A549 (cell line): ENCODE results near the gene SCO1.

Experiments
- CEBPB ChIP-seq, 2 experiments: fragments of >200 bp in 1 of 2; sonication (Bioruptor Twin) in 1 of 2; formaldehyde crosslinking in 1 of 2; IDR thresholded peaks; 2 replicates each; pipeline ENCODE4 v1.6.1; 2012 to 2016
- CHD4 ChIP-seq: fragments of 200-600 bp; sonication (generic); IDR thresholded peaks from 2 replicates; pipeline ENCODE4 v1.6.1; 2016; ENCODE audit warnings: antibody characterized with exemption, mild to moderate bottlenecking, borderline replicate concordance
- CTCF ChIP-seq: fragments of >200 bp; sonication (Bioruptor Twin); formaldehyde crosslinking; IDR thresholded peaks from 3 replicates; pipeline ENCODE4 v1.5.1; 2016
- JUNB ChIP-seq: fragments of >200 bp; sonication (Bioruptor Twin); formaldehyde crosslinking; IDR thresholded peaks from 2 replicates; pipeline ENCODE4 v1.6.1; 2016
- MAZ ChIP-seq: fragments of 150-350 bp; IDR thresholded peaks from 2 replicates; pipeline ENCODE4 v1.6.1; 2014; ENCODE audit warnings: antibody characterized with exemption, low read depth, low read length, borderline replicate concordance
- MYC ChIP-seq: IDR thresholded peaks from 2 replicates; pipeline ENCODE4 v1.6.1; 2012; ENCODE audit warnings: mild to moderate bottlenecking, inconsistent platforms, low read length, improper control_type of control experiment, borderline replicate concordance
- NR3C1 ChIP-seq: fragments of >200 bp; sonication (Bioruptor Twin); formaldehyde crosslinking; IDR thresholded peaks from 3 replicates; pipeline ENCODE4 v1.6.1; 2017
- POLR2A ChIP-seq: IDR thresholded peaks from 2 replicates; pipeline ENCODE4 v1.6.1; 2012; ENCODE audit warnings: mild to moderate bottlenecking, low read length
- POLR2AphosphoS2 ChIP-seq: conservative IDR thresholded peaks from 2 replicates; pipeline ENCODE4 v1.6.1; 2012; ENCODE audit warnings: low read length, improper control_type of control experiment, inconsistent platforms
- RAD21 ChIP-seq, 2 experiments: fragments of >200 bp in 1 of 2; sonication (Bioruptor Twin) in 1 of 2; formaldehyde crosslinking in 1 of 2; IDR thresholded peaks in 1 of 2; conservative IDR thresholded peaks in 1 of 2; 2 replicates in 1 of 2; 3 replicates in 1 of 2; pipeline ENCODE4 v1.6.1; 2012 to 2018; ENCODE audit warnings: inconsistent platforms in 1 of 2
- RCOR1 ChIP-seq: fragments of 150-350 bp; IDR thresholded peaks from 2 replicates; pipeline ENCODE4 v1.6.1; 2014; ENCODE audit warnings: antibody characterized with exemption, low read length, low read depth
- RFX5 ChIP-seq: fragments of 450-650 bp; IDR thresholded peaks from 2 replicates; pipeline ENCODE4 v1.7.1; 2014; ENCODE audit warnings: antibody characterized with exemption, mild to moderate bottlenecking, moderate library complexity
- SMC3 ChIP-seq: fragments of >200 bp; sonication (Bioruptor Twin); formaldehyde crosslinking; IDR thresholded peaks from 3 replicates; pipeline ENCODE4 v1.6.1; 2018; ENCODE audit warnings: inconsistent platforms
- SREBF2 ChIP-seq: fragments of 450-650 bp; IDR thresholded peaks from 2 replicates; pipeline ENCODE4 v1.6.1; 2014; ENCODE audit warnings: mild to moderate bottlenecking, moderate library complexity

GRCh38 chr17:10725262-10725661 lies 27.9 kb upstream of the SCO1 start:
- TF ChIP-seq MAZ (no peak), CTCF (no peak), RAD21 (conservative IDR thresholded peaks at IDR 0.05 in 1 of 2, IDR thresholded peaks at IDR 0.05 in 1 of 2) (no peak), RCOR1 (no peak), RFX5 (no peak), POLR2A (no peak), SREBF2 (no peak), SMC3 (no peak), CEBPB (IDR thresholded peaks at IDR 0.05) (no peak), JUNB (no peak), NR3C1 (no peak), MYC (no peak), CHD4 (no peak), POLR2AphosphoS2 (no peak)
